Endothelial cell of umbilical vein (primary cell): ENCODE data around the gene IL20. TPM values are rescaled to one million over a fixed set of nuclear protein-coding genes. Genes with fewer than 3 reads are reported as not detected.

Experiments used
- BruUV-seq: library from RNA; stranded (reverse); fragments of 400-500 nt; replicated peaks from 2 replicates; lab custom pipeline; 2021; lab: Mats Ljungman, UMichigan
- CTCF ChIA-PET: fragments of 300-600, 350-600 bp; sonication (Branson Sonifier 250); formaldehyde crosslinking; loops from one replicate; lab custom pipeline; 2021; ENCODE audit warnings: antibody characterized with exemption, inconsistent platforms; lab: Charles Lee
- POLR2A ChIA-PET: fragments of 300-600, 350-600 bp; sonication (Branson Sonifier 250); formaldehyde crosslinking; loops from one replicate; lab custom pipeline; 2021; ENCODE audit warnings: antibody characterized with exemption, inconsistent platforms; lab: Charles Lee
- DNase-seq: peaks from one replicate; pipeline ENCODE4 v3.0.0-alpha.2; 2011; ENCODE audit warnings: low read depth, low spot score
- FAIRE-seq: peaks from 2 replicates; lab custom pipeline; 2011; peaks lifted over from hg19 to GRCh38; lab: Jason Lieb, UNC
- H2AFZ ChIP-seq: 2 replicates; pipeline ENCODE4 v1.6.0; 2012; ENCODE audit warnings: low read depth, low read length, control low read depth, inconsistent platforms
- H3K27ac ChIP-seq: 2 replicates; pipeline ENCODE4 v1.5.1; 2011; ENCODE audit warnings: low read depth, mild to moderate bottlenecking, control low read depth, low read length, moderate library complexity; ENCODE audit not compliant: insufficient read depth
- H3K27me3 ChIP-seq, 2 experiments: 2 replicates each; pipeline versions ENCODE4 v1.6.0 to v1.6.1; 2011; ENCODE audit warnings: low read length in 2 of 2, mixed read lengths in 1 of 2; ENCODE audit not compliant: control insufficient read depth in 2 of 2, insufficient read depth in 2 of 2
- H3K36me3 ChIP-seq, 2 experiments: 2 replicates in 1 of 2; 3 replicates in 1 of 2; pipeline ENCODE4 v1.5.1; 2011; ENCODE audit warnings: low read length in 2 of 2, mild to moderate bottlenecking in 1 of 2, moderate library complexity in 1 of 2; ENCODE audit not compliant: control insufficient read depth in 2 of 2, insufficient read depth in 2 of 2; ENCODE audit errors: extremely low read depth in 1 of 2
- H3K4me1 ChIP-seq: 3 replicates; pipeline ENCODE4 v1.5.1; 2011; ENCODE audit warnings: mild to moderate bottlenecking, low read length; ENCODE audit not compliant: control insufficient read depth, insufficient read depth; ENCODE audit errors: extremely low read depth
- H3K4me2 ChIP-seq: 2 replicates; pipeline ENCODE4 v1.6.1; 2011; ENCODE audit warnings: low read length, control low read depth, mixed read lengths; ENCODE audit not compliant: insufficient read depth
- H3K4me3 ChIP-seq, 3 experiments: fragments of 200-600 bp in 1 of 3; sonication (generic), shearing (Covaris generic) in 1 of 3; replicated peaks in 1 of 3; 2 replicates each; pipeline ENCODE4 v1.5.1; 2011 to 2016; ENCODE audit warnings: control low read depth in 3 of 3, low read length in 3 of 3, mild to moderate bottlenecking in 2 of 3, inconsistent platforms in 1 of 3, low read depth in 1 of 3, moderate library complexity in 1 of 3; ENCODE audit not compliant: insufficient read depth in 1 of 3
- H3K79me2 ChIP-seq: 2 replicates; pipeline ENCODE4 v1.6.0; 2012; ENCODE audit warnings: low read length, inconsistent platforms; ENCODE audit not compliant: control insufficient read depth, insufficient read depth
- H3K9ac ChIP-seq: replicated peaks from 2 replicates; pipeline ENCODE3; 2011; ENCODE audit warnings: low read length, control low read depth; ENCODE audit not compliant: insufficient read depth; ENCODE audit errors: extremely low read depth
- H3K9me1 ChIP-seq: replicated peaks from 3 replicates; pipeline ENCODE4 v1.6.0; 2011; ENCODE audit warnings: mild to moderate bottlenecking, low read length; ENCODE audit not compliant: control insufficient read depth, insufficient read depth; ENCODE audit errors: extremely low read depth
- H3K9me3 ChIP-seq: replicated peaks from 2 replicates; pipeline ENCODE4 v1.5.1; 2012; ENCODE audit warnings: low read length, inconsistent platforms; ENCODE audit not compliant: control insufficient read depth, insufficient read depth
- H4K20me1 ChIP-seq: replicated peaks from 2 replicates; pipeline ENCODE3; 2011; ENCODE audit warnings: mild to moderate bottlenecking, low read length; ENCODE audit not compliant: control insufficient read depth, insufficient read depth; ENCODE audit errors: extremely low read depth
- EZH2 ChIP-seq: IDR thresholded peaks from 2 replicates; pipeline ENCODE4 v1.6.1; 2012; ENCODE audit warnings: borderline replicate concordance, low read depth, mild to moderate bottlenecking, moderate library complexity, low read length, inconsistent platforms; ENCODE audit not compliant: severe bottlenecking
- FOS ChIP-seq: IDR thresholded peaks from 2 replicates; pipeline ENCODE4 v1.6.1; 2011; ENCODE audit warnings: mild to moderate bottlenecking, low read length, moderate library complexity, borderline replicate concordance; ENCODE audit not compliant: insufficient read depth
- GATA2 ChIP-seq: IDR thresholded peaks from 2 replicates; pipeline ENCODE4 v1.7.0; 2011; ENCODE audit warnings: low read depth, mild to moderate bottlenecking, moderate library complexity, mixed read lengths, low read length; ENCODE audit not compliant: insufficient read length, insufficient read depth
- JUN ChIP-seq: IDR thresholded peaks from 2 replicates; pipeline ENCODE4 v1.6.1; 2011; ENCODE audit warnings: borderline replicate concordance, low read depth; ENCODE audit not compliant: insufficient read length, insufficient read depth
- MYC ChIP-seq: IDR thresholded peaks from one replicate; pipeline ENCODE4 v1.6.1; 2011; ENCODE audit warnings: mild to moderate bottlenecking, low read depth, low read length
- POLR2A ChIP-seq: IDR thresholded peaks from 2 replicates; pipeline ENCODE4 v1.6.1; 2012; ENCODE audit warnings: low read depth, mild to moderate bottlenecking, control low read depth, low read length
- POLR2AphosphoS5 ChIP-seq: IDR thresholded peaks from 2 replicates; pipeline ENCODE4 v1.6.1; 2012; ENCODE audit warnings: low read depth, mild to moderate bottlenecking, control low read depth, low read length, moderate library complexity; ENCODE audit not compliant: insufficient read depth
- dilution Hi-C: fragments of 300-500 bp; cut with MboI; formaldehyde crosslinking; loops from one replicate; pipeline ENCODE4 v1.15.0; 2019; ENCODE audit warnings: low sequenced_read_pairs; ENCODE audit not compliant: extremely low pct_ligation_motif_present
- intact Hi-C: fragments of 100-400 bp; cut with micrococcal nuclease; formaldehyde crosslinking; loops from one replicate; pipeline ENCODE4 v1.10.0; 2022
- polyA plus RNA-seq, 4 experiments: library from polyadenylated mRNA; depleted of rRNA in 3 of 4; stranded (reverse) in 3 of 4; unstranded in 1 of 4; fragments of >200 nt; gene quantifications; 2 replicates each; pipeline versions ENCODE4 v1.2.1 to v1.2.3, GENCODE V29; 2011 to 2012; ENCODE audit warnings: missing spikeins in 1 of 4
- total RNA-seq: library from RNA; stranded (reverse); gene quantifications from 2 replicates; pipeline ENCODE4 v1.2.3, GENCODE V29; 2021
- TF ChIP-seq, protein P1 (sequence below), 2 donors: IDR thresholded peaks; 1 replicate in 1 of 2; 2 replicates in 1 of 2; pipeline ENCODE4 v1.5.1; 2011; ENCODE audit warnings: low read length in 2 of 2, mild to moderate bottlenecking in 2 of 2, moderate library complexity in 2 of 2, control low read depth in 1 of 2, inconsistent platforms in 1 of 2, low read depth in 1 of 2; ENCODE audit not compliant: insufficient read depth in 1 of 2; ENCODE audit errors: extremely low read depth in 1 of 2

IL20 gene
- total and polyA plus RNA-seq, 2 donors (not counting 3 experiments of a cell fraction or from before 2014, with no cell fraction given): not detected

- peaks cover 3 to 5% of the 10 kb centered on the region in 2 experiments for H3K27me3 ChIP-seq
- DNase-seq (no peak), FAIRE-seq (no peak)
- H3K27ac ChIP-seq: no peak overlapping the region
- H3K4me1 ChIP-seq: no peaks in the 10 kb centered on the region
- H2AFZ ChIP-seq: no peak overlapping the region
- no peaks in the 10 kb centered on the region for H3K79me2 ChIP-seq
- ChIA-PET POLR2A (no interaction called here), CTCF (interaction anchor here (4.2 kb wide), 1 partner anchor 13 kb away, joined by 21 read pairs; no protein-coding TSS in a partner anchor)
- H4K20me1 ChIP-seq: no peaks in the 10 kb centered on the region
- no peak overlapping the region for H3K4me2 ChIP-seq
- no peak for TF ChIP-seq JUN
- TF ChIP-seq POLR2AphosphoS5: no peak
- no peak for TF ChIP-seq FOS
- TF ChIP-seq GATA2: no peak
- no peak for TF ChIP-seq POLR2A
- TF ChIP-seq EZH2: no peak
- TF ChIP-seq MYC: no peak
- TF ChIP-seq, protein P1, sequence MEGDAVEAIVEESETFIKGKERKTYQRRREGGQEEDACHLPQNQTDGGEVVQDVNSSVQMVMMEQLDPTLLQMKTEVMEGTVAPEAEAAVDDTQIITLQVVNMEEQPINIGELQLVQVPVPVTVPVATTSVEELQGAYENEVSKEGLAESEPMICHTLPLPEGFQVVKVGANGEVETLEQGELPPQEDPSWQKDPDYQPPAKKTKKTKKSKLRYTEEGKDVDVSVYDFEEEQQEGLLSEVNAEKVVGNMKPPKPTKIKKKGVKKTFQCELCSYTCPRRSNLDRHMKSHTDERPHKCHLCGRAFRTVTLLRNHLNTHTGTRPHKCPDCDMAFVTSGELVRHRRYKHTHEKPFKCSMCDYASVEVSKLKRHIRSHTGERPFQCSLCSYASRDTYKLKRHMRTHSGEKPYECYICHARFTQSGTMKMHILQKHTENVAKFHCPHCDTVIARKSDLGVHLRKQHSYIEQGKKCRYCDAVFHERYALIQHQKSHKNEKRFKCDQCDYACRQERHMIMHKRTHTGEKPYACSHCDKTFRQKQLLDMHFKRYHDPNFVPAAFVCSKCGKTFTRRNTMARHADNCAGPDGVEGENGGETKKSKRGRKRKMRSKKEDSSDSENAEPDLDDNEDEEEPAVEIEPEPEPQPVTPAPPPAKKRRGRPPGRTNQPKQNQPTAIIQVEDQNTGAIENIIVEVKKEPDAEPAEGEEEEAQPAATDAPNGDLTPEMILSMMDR (IDR thresholded peaks at IDR 0.05; ENCODE audit: extremely low read depth in 1 of 2, insufficient read depth in 1 of 2, low read depth in 1 of 2, low read length in 2 of 2): no peak
- no TSS peak for BruUV-seq
- no peaks in the 10 kb centered on the region for H3K9me1 ChIP-seq
- no peak overlapping the region for H3K9ac ChIP-seq
- no peaks in the 10 kb centered on the region for H3K9me3 ChIP-seq
- H3K4me3 ChIP-seq: no peak overlapping the region
- dilution Hi-C loops (no loop called here), intact Hi-C loops (no loop called here)
- H3K36me3 ChIP-seq: no peaks in the 10 kb centered on the region
Measured at GRCh38 chr1:206898915-206899431, 33.5 kb downstream of the IL20 start.
